Measurements from ENCODE around the gene TACSTD2. TPM values are rescaled to one million over a fixed set of nuclear protein-coding genes. Genes with fewer than 3 reads are reported as not detected.

TACSTD2 gene
- total RNA-seq, 4 donors from 2014 or later = 0.55 to 0.79 TPM; not detected in 2

DNA sequence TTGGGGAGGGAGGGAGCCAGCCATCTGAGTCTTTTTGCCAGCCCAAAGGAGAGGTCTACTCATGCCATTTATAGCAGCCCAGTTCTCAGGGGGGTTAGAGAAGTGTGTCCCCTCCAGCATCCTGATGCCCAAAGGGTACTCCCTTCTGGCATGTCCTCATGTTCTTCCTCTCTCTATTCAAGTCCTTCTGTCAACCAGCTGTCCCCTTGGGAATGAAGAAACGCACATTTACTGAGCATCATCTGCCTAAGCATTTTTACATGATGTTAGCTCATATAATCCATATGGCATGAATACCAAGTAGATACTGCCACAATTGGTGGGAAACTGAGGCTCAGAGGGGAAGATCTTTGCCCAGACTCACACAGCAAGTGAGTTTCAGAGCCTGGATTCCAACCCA is 14.8 kb upstream of the TACSTD2 start:
- peak overlapping the region in 1 of 4 donors; percentile 13 for H3K27ac ChIP-seq
- 74 to 100% methylated on average over 1 of the region's 1 CpG for WGBS, 2 donors (ENCODE audit: low coverage in 1 of 2)
- no peak overlapping the region for H3K4me3 ChIP-seq
- H3K36me3 ChIP-seq = no peaks in the 10 kb centered on the region
- peaks cover 0 to 4% (median 3%) of the 10 kb centered on the region in 4 donors for H3K4me1 ChIP-seq
- H3K9me3 ChIP-seq = no peaks in the 10 kb centered on the region
- in situ Hi-C loops (cut with MboI; ENCODE audit: low pct_ligation_motif_present in 1 of 4, low pct_unique_long_range_greater_than_20kb in 1 of 4, low sequenced_read_pairs in 3 of 4) = no loop called here
- TF ChIP-seq POLR2AphosphoS5 (IDR thresholded peaks at IDR 0.05) (no peak), EP300 (IDR thresholded peaks at IDR 0.05; ENCODE audit: low read depth) (no peak), CTCF (IDR thresholded peaks at IDR 0.05) (no peak), POLR2A (IDR thresholded peaks at IDR 0.05) (no peak)
- no peaks in the 10 kb centered on the region for H3K27me3 ChIP-seq
- intact Hi-C loops (cut with DNase I; ENCODE audit: low total_unique reads) = no loop called here
- no peak for DNase-seq

DNA sequence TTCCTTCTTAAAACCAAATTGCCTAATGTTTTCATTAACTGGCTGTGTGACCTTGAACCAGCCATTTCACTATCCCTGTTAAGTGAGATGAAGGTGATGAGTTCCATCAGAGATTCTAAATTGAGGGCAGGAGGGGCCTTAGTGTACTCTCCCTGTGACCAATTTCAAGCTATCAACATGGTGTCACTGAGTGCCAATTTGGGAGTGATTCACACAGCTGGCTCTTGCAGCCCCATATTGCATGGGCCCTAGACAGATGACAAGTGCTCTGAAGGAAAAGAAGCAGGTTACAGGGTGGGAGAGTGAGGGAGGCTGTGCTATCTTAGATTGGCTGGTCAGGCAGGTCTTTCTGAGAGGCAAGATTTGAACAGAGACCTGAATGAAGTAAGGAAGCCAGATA is 13.0 kb upstream of the TACSTD2 start:
- Histone ChIP-seq H3K36me3 (no peaks in the 10 kb centered on the region), H3K4me3 (no peak overlapping the region), H3K9me3 (no peaks in the 10 kb centered on the region), H3K27ac (no peak overlapping the region), H3K27me3 (no peaks in the 10 kb centered on the region), H3K4me1 (peaks cover 4 to 12% (median 5%) of the 10 kb centered on the region in 4 donors)
- TF ChIP-seq CTCF (IDR thresholded peaks at IDR 0.05) (no peak), POLR2A (IDR thresholded peaks at IDR 0.05) (no peak), POLR2AphosphoS5 (IDR thresholded peaks at IDR 0.05) (no peak), EP300 (IDR thresholded peaks at IDR 0.05; ENCODE audit: low read depth) (no peak)
- no peak for DNase-seq
- in situ Hi-C loops (cut with MboI; ENCODE audit: low pct_ligation_motif_present in 1 of 4, low pct_unique_long_range_greater_than_20kb in 1 of 4, low sequenced_read_pairs in 3 of 4) = no loop called here
- intact Hi-C loops (cut with DNase I; ENCODE audit: low total_unique reads) = no loop called here

DNA sequence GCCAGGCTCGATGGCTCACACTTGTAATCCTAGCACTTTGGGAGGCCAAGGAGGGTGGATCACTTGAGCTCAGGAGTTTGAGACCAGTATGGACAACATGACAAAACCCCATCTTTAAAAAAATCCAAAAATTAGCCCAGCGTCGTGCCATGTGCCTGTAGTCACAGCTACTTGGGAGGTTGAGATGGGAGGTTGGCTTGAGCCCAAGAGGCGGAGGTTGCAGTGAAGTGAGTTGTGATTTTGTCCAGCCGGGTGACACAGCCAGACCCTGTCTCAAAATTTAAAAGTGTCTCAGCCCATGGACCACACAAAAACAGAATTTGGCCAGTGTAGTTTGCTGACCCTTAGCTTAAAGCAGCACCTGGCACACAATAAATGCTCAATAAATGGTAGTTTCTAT is 11.3 kb upstream of the TACSTD2 start:
- Histone ChIP-seq H3K4me1 (peaks cover 14 to 28% (median 19%) of the 10 kb centered on the region in 4 donors), H3K4me3 (no peak overlapping the region), H3K36me3 (no peaks in the 10 kb centered on the region), H3K9me3 (no peaks in the 10 kb centered on the region), H3K27me3 (no peaks in the 10 kb centered on the region), H3K27ac (no peak overlapping the region)
- in situ Hi-C loops (cut with MboI; ENCODE audit: low pct_ligation_motif_present in 1 of 4, low pct_unique_long_range_greater_than_20kb in 1 of 4, low sequenced_read_pairs in 3 of 4) = no loop called here
- DNase-seq = no peak
- TF ChIP-seq EP300 (IDR thresholded peaks at IDR 0.05; ENCODE audit: low read depth) (no peak), POLR2A (IDR thresholded peaks at IDR 0.05) (no peak), POLR2AphosphoS5 (IDR thresholded peaks at IDR 0.05) (no peak), CTCF (IDR thresholded peaks at IDR 0.05) (no peak)
- WGBS, 2 donors (ENCODE audit: low coverage in 1 of 2) = 75 to 80% methylated on average over 3 to 5 of the region's 5 CpGs
- intact Hi-C loops (cut with DNase I; ENCODE audit: low total_unique reads) = no loop called here

DNA sequence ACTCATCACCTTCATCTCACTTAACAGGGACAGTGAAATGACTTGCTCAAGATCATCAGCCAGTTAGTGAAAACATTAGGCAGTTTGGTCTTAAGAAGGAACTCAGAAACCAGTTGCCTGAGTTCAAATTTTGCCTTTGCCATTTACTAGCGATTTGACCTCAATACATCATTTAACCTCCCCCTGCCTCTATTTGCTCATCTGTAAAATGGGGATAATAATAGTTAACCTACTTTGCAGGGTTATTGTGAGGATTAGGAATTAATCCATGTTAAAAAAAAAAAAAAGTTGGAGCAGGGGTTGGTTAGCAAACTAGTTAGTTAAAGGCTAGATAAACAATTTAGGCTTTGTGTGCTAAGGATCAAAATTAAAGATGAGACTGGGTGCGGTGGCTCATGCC is 10.6 kb upstream of the TACSTD2 start:
- intact Hi-C loops (cut with DNase I; ENCODE audit: low total_unique reads) (no loop called here), in situ Hi-C loops (cut with MboI; ENCODE audit: low pct_ligation_motif_present in 1 of 4, low pct_unique_long_range_greater_than_20kb in 1 of 4, low sequenced_read_pairs in 3 of 4) (no loop called here)
- Histone ChIP-seq H3K36me3 (no peaks in the 10 kb centered on the region), H3K4me3 (no peak overlapping the region), H3K9me3 (no peaks in the 10 kb centered on the region), H3K27ac (no peak overlapping the region), H3K27me3 (no peaks in the 10 kb centered on the region), H3K4me1 (peaks cover 12 to 30% (median 20%) of the 10 kb centered on the region in 4 donors)
- WGBS, 2 donors (ENCODE audit: low coverage in 1 of 2) = 86 to 93% methylated on average over 2 of the region's 2 CpGs
- DNase-seq = no peak
- TF ChIP-seq EP300 (IDR thresholded peaks at IDR 0.05; ENCODE audit: low read depth) = no peak
- TF ChIP-seq POLR2AphosphoS5 (IDR thresholded peaks at IDR 0.05) = no peak
- no peak for TF ChIP-seq POLR2A (IDR thresholded peaks at IDR 0.05)
- no peak for TF ChIP-seq CTCF (IDR thresholded peaks at IDR 0.05)

Measured in transverse colon (tissue), 4 donors.